Measurements from ENCODE around the gene MICALL1.

The MICALL1 gene

GRCh38 chr22:37916311-37916710 lies 10.2 kb downstream of the MICALL1 start:
- H4K5ac ChIP-seq (ENCODE audit: low read length) = no peak overlapping the region
- no peak overlapping the region for H3K4me2 ChIP-seq (ENCODE audit: low read length)
- no peaks in the 10 kb centered on the region for H3K79me2 ChIP-seq (ENCODE audit: control insufficient read depth, insufficient read depth, low read length)
- no peak overlapping the region for H2BK5ac ChIP-seq (ENCODE audit: low read length)
- no peaks in the 10 kb centered on the region for H3K27me3 ChIP-seq (ENCODE audit: insufficient read depth, low read length, poor library complexity)
- no peak overlapping the region for H3K18ac ChIP-seq (ENCODE audit: low read length)
- no peak overlapping the region for H3K9ac ChIP-seq (ENCODE audit: low read length)
- no peak overlapping the region for H3K27ac ChIP-seq (ENCODE audit: low read depth, low read length)
- WGBS (ENCODE audit: extremely low coverage, insufficient coverage, low lambda C conversion rate) = no CpG with 5 or more reads among the region's 5 CpGs
- H4K8ac ChIP-seq (ENCODE audit: low read depth, low read length) = no peak overlapping the region
- H3K4ac ChIP-seq (ENCODE audit: low read depth, low read length) = no peak overlapping the region
- H2BK120ac ChIP-seq (ENCODE audit: low read depth, low read length) = no peak overlapping the region
- H2AK5ac ChIP-seq (ENCODE audit: low read length) = no peak overlapping the region
- no peak overlapping the region for H2BK15ac ChIP-seq (replicated peaks; ENCODE audit: low read depth)
- peaks cover 8% of the 10 kb centered on the region for H3K36me3 ChIP-seq (ENCODE audit: control insufficient read depth, insufficient read depth, low read length)
- DNase-seq = no peak
- H3K79me1 ChIP-seq (ENCODE audit: low read length) = no peaks in the 10 kb centered on the region
- no peak overlapping the region for H3K56ac ChIP-seq (ENCODE audit: low read length)
- H3K4me1 ChIP-seq (ENCODE audit: control insufficient read depth, low read depth, low read length) = peaks cover 3% of the 10 kb centered on the region
- no peak overlapping the region for H3K23ac ChIP-seq (ENCODE audit: low read length)
- H3K4me3 ChIP-seq (ENCODE audit: low read length) = no peak overlapping the region

GRCh38 chr22:37917874-37918548 lies 11.9 kb downstream of the MICALL1 start:
- WGBS (ENCODE audit: extremely low coverage, insufficient coverage, low lambda C conversion rate) = no CpG with 5 or more reads among the region's 4 CpGs
- Histone ChIP-seq H4K5ac (ENCODE audit: low read length) (no peak overlapping the region), H2BK120ac (ENCODE audit: low read depth, low read length) (no peak overlapping the region), H3K9ac (ENCODE audit: low read length) (no peak overlapping the region), H4K8ac (ENCODE audit: low read depth, low read length) (no peak overlapping the region), H2BK15ac (replicated peaks; ENCODE audit: low read depth) (no peak overlapping the region), H3K79me1 (ENCODE audit: low read length) (no peaks in the 10 kb centered on the region), H3K27ac (ENCODE audit: low read depth, low read length) (no peak overlapping the region), H3K4me1 (ENCODE audit: control insufficient read depth, low read depth, low read length) (no peaks in the 10 kb centered on the region), H3K56ac (ENCODE audit: low read length) (no peak overlapping the region), H2BK5ac (ENCODE audit: low read length) (no peak overlapping the region), H3K27me3 (ENCODE audit: insufficient read depth, low read length, poor library complexity) (no peaks in the 10 kb centered on the region), H3K4ac (ENCODE audit: low read depth, low read length) (no peak overlapping the region), H3K18ac (ENCODE audit: low read length) (no peak overlapping the region), H3K23ac (ENCODE audit: low read length) (no peak overlapping the region), H3K4me2 (ENCODE audit: low read length) (no peak overlapping the region), H3K79me2 (ENCODE audit: control insufficient read depth, insufficient read depth, low read length) (no peaks in the 10 kb centered on the region), H2AK5ac (ENCODE audit: low read length) (no peak overlapping the region), H3K4me3 (ENCODE audit: low read length) (no peak overlapping the region), H3K36me3 (ENCODE audit: control insufficient read depth, insufficient read depth, low read length) (peaks cover 10% of the 10 kb centered on the region)
- DNase-seq = no peak

GRCh38 chr22:37918580-37919270 lies 12.6 kb downstream of the MICALL1 start:
- no peak overlapping the region for H3K27ac ChIP-seq (ENCODE audit: low read depth, low read length)

GRCh38 chr22:37920126-37920525 lies 14.0 kb downstream of the MICALL1 start:
- Histone ChIP-seq H3K18ac (ENCODE audit: low read length) (no peak overlapping the region), H2AK5ac (ENCODE audit: low read length) (no peak overlapping the region), H3K4me2 (ENCODE audit: low read length) (no peak overlapping the region), H3K4me1 (ENCODE audit: control insufficient read depth, low read depth, low read length) (no peaks in the 10 kb centered on the region), H2BK120ac (ENCODE audit: low read depth, low read length) (no peak overlapping the region), H3K79me1 (ENCODE audit: low read length) (no peaks in the 10 kb centered on the region), H3K79me2 (ENCODE audit: control insufficient read depth, insufficient read depth, low read length) (no peaks in the 10 kb centered on the region), H2BK15ac (replicated peaks; ENCODE audit: low read depth) (no peak overlapping the region), H3K27me3 (ENCODE audit: insufficient read depth, low read length, poor library complexity) (no peaks in the 10 kb centered on the region), H3K4me3 (ENCODE audit: low read length) (no peak overlapping the region), H3K56ac (ENCODE audit: low read length) (no peak overlapping the region), H3K27ac (ENCODE audit: low read depth, low read length) (no peak overlapping the region), H2BK5ac (ENCODE audit: low read length) (no peak overlapping the region), H3K9ac (ENCODE audit: low read length) (no peak overlapping the region), H4K8ac (ENCODE audit: low read depth, low read length) (no peak overlapping the region), H3K36me3 (ENCODE audit: control insufficient read depth, insufficient read depth, low read length) (peaks cover 10% of the 10 kb centered on the region), H3K4ac (ENCODE audit: low read depth, low read length) (no peak overlapping the region), H4K5ac (ENCODE audit: low read length) (no peak overlapping the region), H3K23ac (ENCODE audit: low read length) (no peak overlapping the region)
- DNase-seq = no peak
- no CpG with 5 or more reads among the region's 5 CpGs for WGBS (ENCODE audit: extremely low coverage, insufficient coverage, low lambda C conversion rate)

More at GRCh38 chr22:37918580-37919270, 12.6 kb downstream of the MICALL1 start:
- Histone ChIP-seq H2BK120ac (ENCODE audit: low read depth, low read length) (no peak overlapping the region), H4K5ac (ENCODE audit: low read length) (no peak overlapping the region), H3K56ac (ENCODE audit: low read length) (no peak overlapping the region), H2BK15ac (replicated peaks; ENCODE audit: low read depth) (no peak overlapping the region), H3K36me3 (ENCODE audit: control insufficient read depth, insufficient read depth, low read length) (peaks cover 8% of the 10 kb centered on the region), H3K79me1 (ENCODE audit: low read length) (no peaks in the 10 kb centered on the region), H3K27me3 (ENCODE audit: insufficient read depth, low read length, poor library complexity) (no peaks in the 10 kb centered on the region), H3K18ac (ENCODE audit: low read length) (no peak overlapping the region), H4K8ac (ENCODE audit: low read depth, low read length) (no peak overlapping the region), H3K4me1 (ENCODE audit: control insufficient read depth, low read depth, low read length) (no peaks in the 10 kb centered on the region), H2AK5ac (ENCODE audit: low read length) (no peak overlapping the region), H3K4me2 (ENCODE audit: low read length) (no peak overlapping the region), H3K23ac (ENCODE audit: low read length) (no peak overlapping the region), H3K79me2 (ENCODE audit: control insufficient read depth, insufficient read depth, low read length) (no peaks in the 10 kb centered on the region), H3K9ac (ENCODE audit: low read length) (no peak overlapping the region), H3K4ac (ENCODE audit: low read depth, low read length) (no peak overlapping the region), H3K4me3 (ENCODE audit: low read length) (no peak overlapping the region), H2BK5ac (ENCODE audit: low read length) (no peak overlapping the region)
- no CpG with 5 or more reads among the region's 25 CpGs for WGBS (ENCODE audit: extremely low coverage, insufficient coverage, low lambda C conversion rate)
- DNase-seq = no peak

- H3K4me1 ChIP-seq (ENCODE audit: control insufficient read depth, low read depth, low read length) = no peaks in the 10 kb centered on the region
- peaks cover 7% of the 10 kb centered on the region for H3K36me3 ChIP-seq (ENCODE audit: control insufficient read depth, insufficient read depth, low read length)
- no peak overlapping the region for H3K56ac ChIP-seq (ENCODE audit: low read length)
- no peaks in the 10 kb centered on the region for H3K27me3 ChIP-seq (ENCODE audit: insufficient read depth, low read length, poor library complexity)
- H2BK120ac ChIP-seq (ENCODE audit: low read depth, low read length) = no peak overlapping the region
- no peak overlapping the region for H3K23ac ChIP-seq (ENCODE audit: low read length)
- no peak overlapping the region for H4K8ac ChIP-seq (ENCODE audit: low read depth, low read length)
- H2AK5ac ChIP-seq (ENCODE audit: low read length) = no peak overlapping the region
- no peak overlapping the region for H3K27ac ChIP-seq (ENCODE audit: low read depth, low read length)
- H3K18ac ChIP-seq (ENCODE audit: low read length) = no peak overlapping the region
- no peak overlapping the region for H2BK15ac ChIP-seq (replicated peaks; ENCODE audit: low read depth)
- H3K9ac ChIP-seq (ENCODE audit: low read length) = no peak overlapping the region
- H4K5ac ChIP-seq (ENCODE audit: low read length) = no peak overlapping the region
- no peaks in the 10 kb centered on the region for H3K79me1 ChIP-seq (ENCODE audit: low read length)
- H3K79me2 ChIP-seq (ENCODE audit: control insufficient read depth, insufficient read depth, low read length) = no peaks in the 10 kb centered on the region
- WGBS (ENCODE audit: extremely low coverage, insufficient coverage, low lambda C conversion rate) = no CpG with 5 or more reads among the region's 11 CpGs
- no peak overlapping the region for H2BK5ac ChIP-seq (ENCODE audit: low read length)
- H3K4me3 ChIP-seq (ENCODE audit: low read length) = no peak overlapping the region
- no peak overlapping the region for H3K4ac ChIP-seq (ENCODE audit: low read depth, low read length)
- no peak for DNase-seq
- no peak overlapping the region for H3K4me2 ChIP-seq (ENCODE audit: low read length)
Measured at GRCh38 chr22:37922191-37922590, 16.1 kb downstream of the MICALL1 start.

All from mesendoderm (in vitro differentiated cells).